A673 (cell line): ENCODE measurements around the gene WSCD2. TPM values are rescaled to one million over a fixed set of nuclear protein-coding genes. Genes with fewer than 3 reads are reported as not detected.

Experiments
- BruUV-seq: library from RNA; stranded (reverse); fragments of 400-500 nt; replicated peaks from 2 replicates; lab custom pipeline; 2021; lab: Mats Ljungman, UMichigan
- CTCF ChIA-PET: fragments of 300-600 bp; sonication (Branson Sonifier 250); formaldehyde crosslinking; loops from one replicate; lab custom pipeline; 2022; ENCODE audit warnings: antibody characterized with exemption; lab: Charles Lee
- POLR2A ChIA-PET: fragments of 300-600 bp; sonication (Branson Sonifier 250); formaldehyde crosslinking; loops from one replicate; lab custom pipeline; 2022; ENCODE audit warnings: antibody characterized with exemption; ENCODE audit not compliant: low non-redundant PET; lab: Charles Lee
- DNase-seq: peaks from one replicate; pipeline ENCODE4 v3.0.0-alpha.2; 2015; ENCODE audit warnings: low spot score
- H3K27ac ChIP-seq: fragments of 200-600 bp; sonication (generic); 2 replicates; pipeline ENCODE4 v1.5.1; 2016; ENCODE audit warnings: mixed run types, low read depth, mild to moderate bottlenecking, mixed read lengths, antibody characterized with exemption, low read length; ENCODE audit not compliant: poor library complexity, severe bottlenecking
- H3K27me3 ChIP-seq: fragments of 200-600 bp; sonication (generic); replicated peaks from 2 replicates; pipeline ENCODE4 v1.6.1; 2017; ENCODE audit warnings: mixed run types, low read depth, mild to moderate bottlenecking, mixed read lengths, antibody characterized with exemption, low read length; ENCODE audit not compliant: insufficient read depth, poor library complexity
- H3K36me3 ChIP-seq: fragments of 200-600 bp; sonication (generic); 2 replicates; pipeline ENCODE4 v1.6.1; 2016; ENCODE audit warnings: mixed run types, mild to moderate bottlenecking, mixed read lengths, antibody characterized with exemption, low read length; ENCODE audit not compliant: insufficient read depth, poor library complexity, severe bottlenecking
- H3K4me1 ChIP-seq: fragments of 200-600 bp; sonication (generic); 2 replicates; pipeline ENCODE4 v1.6.1; 2017; ENCODE audit warnings: mixed run types, mild to moderate bottlenecking, mixed read lengths, antibody characterized with exemption, low read length; ENCODE audit not compliant: insufficient read depth, poor library complexity, severe bottlenecking
- H3K4me3 ChIP-seq: fragments of 200-600 bp; sonication (generic); 2 replicates; pipeline ENCODE4 v1.5.1; 2016; ENCODE audit warnings: low read depth, mixed run types, mild to moderate bottlenecking, mixed read lengths, low read length; ENCODE audit not compliant: poor library complexity, severe bottlenecking
- H3K9me3 ChIP-seq: fragments of 200-600 bp; sonication (generic); 2 replicates; pipeline ENCODE4 v1.6.1; 2016; ENCODE audit warnings: mixed run types, low read depth, mild to moderate bottlenecking, mixed read lengths, antibody characterized with exemption, low read length; ENCODE audit not compliant: poor library complexity, severe bottlenecking
- EZH2 ChIP-seq: fragments of 200-600 bp; sonication (generic); IDR thresholded peaks from 2 replicates; pipeline ENCODE4 v1.6.1; 2017; ENCODE audit warnings: borderline replicate concordance, low read depth, mild to moderate bottlenecking, mixed read lengths, antibody characterized with exemption, low read length; ENCODE audit not compliant: poor library complexity, severe bottlenecking
- intact Hi-C: fragments of 100-400 bp; cut with micrococcal nuclease; formaldehyde crosslinking; loops from one replicate; pipeline ENCODE4 v1.10.0; 2022; ENCODE audit not compliant: unreplicated experiment
- total RNA-seq: library from RNA; stranded (reverse); gene quantifications from 2 replicates; pipeline ENCODE4 v1.2.3, GENCODE V29; 2021
- TF ChIP-seq, protein P1 (sequence below): fragments of 300-800, 200-600 bp; sonication (generic); conservative IDR thresholded peaks from 2 replicates; pipeline ENCODE4 v1.5.1; 2017; ENCODE audit warnings: low read depth, mild to moderate bottlenecking, antibody characterized with exemption, low read length, moderate library complexity, mixed read lengths

Gene WSCD2
- total RNA-seq, 1 experiment from 2014 or later = not detected

DNA sequence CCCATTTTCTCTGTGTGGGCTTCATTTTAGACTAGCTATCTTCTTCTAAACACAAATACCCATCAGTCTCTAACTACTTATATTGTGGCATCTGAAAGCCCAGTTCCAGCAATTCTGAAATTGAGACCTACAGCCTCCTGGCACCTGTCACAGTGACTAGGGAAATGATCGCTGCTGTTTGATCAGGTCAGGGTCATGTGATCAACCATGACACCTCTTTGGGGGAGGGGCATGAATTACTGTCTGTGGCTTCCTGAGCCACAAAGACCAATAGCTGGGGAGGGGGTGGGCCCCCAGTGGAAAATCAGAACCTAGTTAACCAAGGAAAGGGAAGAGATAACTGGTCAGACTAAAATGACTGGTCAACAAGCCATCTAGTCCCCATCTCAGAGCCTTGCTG is 14.1 kb downstream of the WSCD2 start:
- Histone ChIP-seq H3K4me1 (no peaks in the 10 kb centered on the region), H3K36me3 (no peaks in the 10 kb centered on the region), H3K27me3 (peaks cover 26% of the 10 kb centered on the region), H3K4me3 (no peak overlapping the region), H3K27ac (no peak overlapping the region), H3K9me3 (no peaks in the 10 kb centered on the region)
- POLR2A ChIA-PET = no interaction called here
- no TSS peak for BruUV-seq
- intact Hi-C loops = no loop called here
- CTCF ChIA-PET = no interaction called here
- no peak for TF ChIP-seq EZH2
- TF ChIP-seq, protein P1, sequence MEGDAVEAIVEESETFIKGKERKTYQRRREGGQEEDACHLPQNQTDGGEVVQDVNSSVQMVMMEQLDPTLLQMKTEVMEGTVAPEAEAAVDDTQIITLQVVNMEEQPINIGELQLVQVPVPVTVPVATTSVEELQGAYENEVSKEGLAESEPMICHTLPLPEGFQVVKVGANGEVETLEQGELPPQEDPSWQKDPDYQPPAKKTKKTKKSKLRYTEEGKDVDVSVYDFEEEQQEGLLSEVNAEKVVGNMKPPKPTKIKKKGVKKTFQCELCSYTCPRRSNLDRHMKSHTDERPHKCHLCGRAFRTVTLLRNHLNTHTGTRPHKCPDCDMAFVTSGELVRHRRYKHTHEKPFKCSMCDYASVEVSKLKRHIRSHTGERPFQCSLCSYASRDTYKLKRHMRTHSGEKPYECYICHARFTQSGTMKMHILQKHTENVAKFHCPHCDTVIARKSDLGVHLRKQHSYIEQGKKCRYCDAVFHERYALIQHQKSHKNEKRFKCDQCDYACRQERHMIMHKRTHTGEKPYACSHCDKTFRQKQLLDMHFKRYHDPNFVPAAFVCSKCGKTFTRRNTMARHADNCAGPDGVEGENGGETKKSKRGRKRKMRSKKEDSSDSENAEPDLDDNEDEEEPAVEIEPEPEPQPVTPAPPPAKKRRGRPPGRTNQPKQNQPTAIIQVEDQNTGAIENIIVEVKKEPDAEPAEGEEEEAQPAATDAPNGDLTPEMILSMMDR = no peak
- DNase-seq = no peak

GRCh38 chr12:108144080-108144479 is 15.0 kb downstream of the WSCD2 start:
- no peaks in the 10 kb centered on the region for H3K4me1 ChIP-seq
- TF ChIP-seq, protein P1 = no peak
- TF ChIP-seq EZH2 = no peak
- H3K4me3 ChIP-seq = no peak overlapping the region
- ChIA-PET CTCF (no interaction called here), POLR2A (no interaction called here)
- H3K27ac ChIP-seq = no peak overlapping the region
- H3K36me3 ChIP-seq = no peaks in the 10 kb centered on the region
- BruUV-seq = no TSS peak
- DNase-seq = no peak
- no peaks in the 10 kb centered on the region for H3K9me3 ChIP-seq
- peaks cover 27% of the 10 kb centered on the region for H3K27me3 ChIP-seq
- intact Hi-C loops = no loop called here

DNA sequence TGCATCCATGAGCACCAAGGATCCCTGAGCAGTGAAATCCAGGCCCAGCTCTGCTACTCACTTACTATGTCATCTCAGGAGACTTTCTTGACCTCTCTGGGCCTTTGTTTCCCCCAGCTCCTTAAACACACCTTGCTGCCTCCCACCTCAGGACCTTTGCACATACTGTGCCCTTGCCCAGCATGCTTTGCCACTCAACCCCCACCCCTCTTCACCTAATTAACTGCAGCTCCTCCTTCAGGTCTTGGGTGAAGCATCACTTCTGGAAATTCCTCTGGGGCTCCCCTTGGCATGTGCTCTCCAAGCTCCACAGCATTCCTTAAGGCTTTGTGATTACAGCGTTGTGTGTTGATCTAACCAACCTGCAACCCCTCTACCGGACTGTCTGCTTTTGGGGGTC is 15.9 kb downstream of the WSCD2 start:
- ChIA-PET CTCF (no interaction called here), POLR2A (no interaction called here)
- intact Hi-C loops = no loop called here
- H3K9me3 ChIP-seq = no peaks in the 10 kb centered on the region
- no peaks in the 10 kb centered on the region for H3K4me1 ChIP-seq
- no peak overlapping the region for H3K27ac ChIP-seq
- peaks cover 27% of the 10 kb centered on the region for H3K27me3 ChIP-seq
- H3K36me3 ChIP-seq = no peaks in the 10 kb centered on the region
- no TSS peak for BruUV-seq
- no peak for DNase-seq
- TF ChIP-seq, protein P1 = no peak
- no peak for TF ChIP-seq EZH2
- H3K4me3 ChIP-seq = no peak overlapping the region
